ENCODE measurements around the gene CALD1. TPM values are rescaled to one million over a fixed set of nuclear protein-coding genes. Genes with fewer than 3 reads are reported as not detected.
"Not testable (repeated sequence)": the region's sequence is repeated elsewhere in the genome, so short reads cannot be mapped to it uniquely, and the experiment has no call there.

The CALD1 gene
- total RNA-seq, 1 donor from 2014 or later: 352 TPM

GRCh38 chr7:134959810-134960209 lies 180.4 kb downstream of the CALD1 start:
- Histone ChIP-seq H3K4me3 (no peak overlapping the region), H3K4me1 (peaks cover 5 to 33% of the 10 kb centered on the region in 2 donors), H3K9me3 (no peaks in the 10 kb centered on the region), H3K27ac (peak overlapping the region; percentile 64 to 71), H3K36me3 (peaks cover 62 to 86% of the 10 kb centered on the region in 2 donors), H3K27me3 (no peaks in the 10 kb centered on the region)
- no peak for DNase-seq (ENCODE audit: low spot score in 2 of 2)
- intact Hi-C loops (cut with DNase I): no loop called here
- TF ChIP-seq, protein P1, sequence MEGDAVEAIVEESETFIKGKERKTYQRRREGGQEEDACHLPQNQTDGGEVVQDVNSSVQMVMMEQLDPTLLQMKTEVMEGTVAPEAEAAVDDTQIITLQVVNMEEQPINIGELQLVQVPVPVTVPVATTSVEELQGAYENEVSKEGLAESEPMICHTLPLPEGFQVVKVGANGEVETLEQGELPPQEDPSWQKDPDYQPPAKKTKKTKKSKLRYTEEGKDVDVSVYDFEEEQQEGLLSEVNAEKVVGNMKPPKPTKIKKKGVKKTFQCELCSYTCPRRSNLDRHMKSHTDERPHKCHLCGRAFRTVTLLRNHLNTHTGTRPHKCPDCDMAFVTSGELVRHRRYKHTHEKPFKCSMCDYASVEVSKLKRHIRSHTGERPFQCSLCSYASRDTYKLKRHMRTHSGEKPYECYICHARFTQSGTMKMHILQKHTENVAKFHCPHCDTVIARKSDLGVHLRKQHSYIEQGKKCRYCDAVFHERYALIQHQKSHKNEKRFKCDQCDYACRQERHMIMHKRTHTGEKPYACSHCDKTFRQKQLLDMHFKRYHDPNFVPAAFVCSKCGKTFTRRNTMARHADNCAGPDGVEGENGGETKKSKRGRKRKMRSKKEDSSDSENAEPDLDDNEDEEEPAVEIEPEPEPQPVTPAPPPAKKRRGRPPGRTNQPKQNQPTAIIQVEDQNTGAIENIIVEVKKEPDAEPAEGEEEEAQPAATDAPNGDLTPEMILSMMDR (IDR thresholded peaks at IDR 0.05): no peak

GRCh38 chr7:134962270-134962780 lies 182.9 kb downstream of the CALD1 start:
- H3K27ac ChIP-seq: peak overlapping the region; percentile 36 to 39
- peaks cover 61 to 86% of the 10 kb centered on the region in 2 donors for H3K36me3 ChIP-seq
- no peak overlapping the region for H3K4me3 ChIP-seq
- intact Hi-C loops (cut with DNase I): no loop called here
- TF ChIP-seq, protein P1 (IDR thresholded peaks at IDR 0.05): no peak
- no peak for DNase-seq (ENCODE audit: low spot score in 2 of 2)
- no peaks in the 10 kb centered on the region for H3K9me3 ChIP-seq
- no peaks in the 10 kb centered on the region for H3K27me3 ChIP-seq
- peaks cover 9 to 44% of the 10 kb centered on the region in 2 donors for H3K4me1 ChIP-seq

- Histone ChIP-seq H3K36me3 (peaks cover 65 to 84% of the 10 kb centered on the region in 2 donors), H3K9me3 (no peaks in the 10 kb centered on the region), H3K4me3 (peak overlapping the region in 1 of 2 donors; percentile 2), H3K27me3 (no peaks in the 10 kb centered on the region), H3K27ac (peak overlapping the region; percentile 36 to 39), H3K4me1 (peaks cover 9 to 44% of the 10 kb centered on the region in 2 donors)
- TF ChIP-seq, protein P1 (IDR thresholded peaks at IDR 0.05): no peak
- intact Hi-C loops (cut with DNase I): no loop called here
- no peak for DNase-seq (ENCODE audit: low spot score in 2 of 2)
These were observed 183.6 kb downstream of the CALD1 start for GRCh38 chr7:134963036-134963435.

GRCh38 chr7:134966691-134967090 lies 187.3 kb downstream of the CALD1 start:
- H3K4me1 ChIP-seq: peaks cover 9 to 39% of the 10 kb centered on the region in 2 donors
- no peaks in the 10 kb centered on the region for H3K27me3 ChIP-seq
- TF ChIP-seq, protein P1 (IDR thresholded peaks at IDR 0.05): no peak
- no peak overlapping the region for H3K4me3 ChIP-seq
- no peak for DNase-seq (ENCODE audit: low spot score in 2 of 2)
- intact Hi-C loops (cut with DNase I): no loop called here
- H3K27ac ChIP-seq: peak overlapping the region; percentile 31 to 46
- H3K36me3 ChIP-seq: peaks cover 37 to 71% of the 10 kb centered on the region in 2 donors
- no peaks in the 10 kb centered on the region for H3K9me3 ChIP-seq

DNA sequence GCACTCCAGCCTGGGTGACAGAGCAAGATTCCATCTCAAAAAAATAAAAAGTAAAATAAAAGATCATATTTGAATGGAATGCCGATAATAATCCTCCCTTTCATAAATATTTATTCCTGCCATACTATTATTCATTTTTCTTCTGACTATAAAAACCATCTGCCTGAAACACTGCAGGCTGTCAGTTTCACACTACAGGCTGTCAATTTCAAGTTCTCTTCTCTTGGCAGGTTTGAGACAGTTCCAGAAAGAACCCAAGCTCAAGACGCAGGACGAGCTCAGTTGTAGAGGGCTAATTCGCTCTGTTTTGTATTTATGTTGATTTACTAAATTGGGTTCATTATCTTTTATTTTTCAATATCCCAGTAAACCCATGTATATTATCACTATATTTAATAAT lies 188.7 kb downstream of the CALD1 start:
- Histone ChIP-seq H3K27ac (peak overlapping the region in 1 of 2 donors; percentile 42), H3K36me3 (peaks cover 35 to 66% of the 10 kb centered on the region in 2 donors), H3K4me1 (peaks cover 9 to 26% of the 10 kb centered on the region in 2 donors), H3K9me3 (no peaks in the 10 kb centered on the region), H3K27me3 (no peaks in the 10 kb centered on the region), H3K4me3 (no peak overlapping the region)
- intact Hi-C loops (cut with DNase I): no loop called here
- no peak for DNase-seq (ENCODE audit: low spot score in 2 of 2)
- TF ChIP-seq, protein P1 (IDR thresholded peaks at IDR 0.05): no peak

DNA sequence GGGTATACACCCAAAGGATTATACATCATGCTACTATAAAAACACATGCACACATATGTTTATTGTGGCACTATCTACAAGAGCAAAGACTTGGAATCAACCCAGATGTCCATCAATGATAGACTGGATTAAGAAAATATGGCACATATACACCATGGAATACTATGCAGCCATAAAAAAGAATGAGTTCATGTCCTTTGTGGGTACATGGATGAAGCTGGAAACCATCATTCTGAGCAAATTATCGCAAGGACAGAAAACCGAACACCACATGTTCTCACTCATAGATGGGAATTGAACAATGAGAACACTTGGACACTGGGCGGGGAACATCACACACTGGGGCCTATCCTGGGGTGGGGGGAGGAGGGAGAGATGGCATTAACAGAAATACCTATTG lies 202.2 kb downstream of the CALD1 start:
- H3K27me3 ChIP-seq; H3K36me3 ChIP-seq; DNase-seq (ENCODE audit: low spot score in 2 of 2); H3K4me1 ChIP-seq; H3K4me3 ChIP-seq; H3K27ac ChIP-seq; intact Hi-C loops (cut with DNase I): not testable (repeated sequence)
- peaks cover 7 to 33% of the 10 kb centered on the region in 2 donors for H3K9me3 ChIP-seq
